Epithelial cell of esophagus (primary cell): ENCODE data around the gene TSPO2.
A peak's percentile ranks its signal among the peaks of the same experiment; 100 is the strongest.

Source experiments
- DNase-seq: peaks from one replicate; pipeline ENCODE4 v3.0.0; 2010; ENCODE audit warnings: low read depth
- H3K4me3 ChIP-seq: 2 replicates; pipeline ENCODE4 v1.5.1; 2011; ENCODE audit warnings: mild to moderate bottlenecking, low read length, control low read depth
- CTCF ChIP-seq: IDR thresholded peaks from 2 replicates; pipeline ENCODE4 v1.5.1; 2011; ENCODE audit warnings: low read depth, mild to moderate bottlenecking, low read length, control low read depth, inconsistent platforms; ENCODE audit not compliant: insufficient read depth; ENCODE audit errors: missing control alignments

Gene TSPO2

GRCh38 chr6:41058783-41059181 lies 16.5 kb downstream of the TSPO2 start:
- no peak for DNase-seq
- TF ChIP-seq CTCF = no peak

GRCh38 chr6:41059556-41059955 lies 17.3 kb downstream of the TSPO2 start:
- TF ChIP-seq CTCF = no peak
- peak; percentile 50 for DNase-seq
- H3K4me3 ChIP-seq = no peak overlapping the region

More at GRCh38 chr6:41058783-41059181, 16.5 kb downstream of the TSPO2 start:
- H3K4me3 ChIP-seq = no peak overlapping the region

GRCh38 chr6:41061196-41061726 lies 19.0 kb downstream of the TSPO2 start:
- no peak for TF ChIP-seq CTCF
- H3K4me3 ChIP-seq = no peak overlapping the region
- no peak for DNase-seq

- H3K4me3 ChIP-seq = no peak overlapping the region
- TF ChIP-seq CTCF = no peak
- no peak for DNase-seq
Measured at GRCh38 chr6:41062056-41062455, 19.8 kb downstream of the TSPO2 start.

- no peak for DNase-seq
- no peak overlapping the region for H3K4me3 ChIP-seq
- TF ChIP-seq CTCF = no peak
Measured at GRCh38 chr6:41063884-41064285, 21.6 kb downstream of the TSPO2 start.

GRCh38 chr6:41064841-41065240 lies 22.6 kb downstream of the TSPO2 start:
- no peak for DNase-seq

More at GRCh38 chr6:41064841-41065240, 22.6 kb downstream of the TSPO2 start:
- TF ChIP-seq CTCF = no peak
- no peak overlapping the region for H3K4me3 ChIP-seq
